Activated CD8-positive, alpha-beta memory T cell treated with anti-CD3 and anti-CD28 coated beads, Interleukin-2, amount 50 U/mL, for 1 hour (primary cell): ENCODE data around the gene SLC66A3.
"Not testable (repeated sequence)": the region's sequence is repeated elsewhere in the genome, so short reads cannot be mapped to it uniquely, and the experiment has no call there.

ENCODE experiments used
- DNase-seq: peaks from one replicate; pipeline ENCODE4 v3.0.0-alpha.2; 2020; ENCODE audit errors: extremely low read depth

The SLC66A3 gene

DNA sequence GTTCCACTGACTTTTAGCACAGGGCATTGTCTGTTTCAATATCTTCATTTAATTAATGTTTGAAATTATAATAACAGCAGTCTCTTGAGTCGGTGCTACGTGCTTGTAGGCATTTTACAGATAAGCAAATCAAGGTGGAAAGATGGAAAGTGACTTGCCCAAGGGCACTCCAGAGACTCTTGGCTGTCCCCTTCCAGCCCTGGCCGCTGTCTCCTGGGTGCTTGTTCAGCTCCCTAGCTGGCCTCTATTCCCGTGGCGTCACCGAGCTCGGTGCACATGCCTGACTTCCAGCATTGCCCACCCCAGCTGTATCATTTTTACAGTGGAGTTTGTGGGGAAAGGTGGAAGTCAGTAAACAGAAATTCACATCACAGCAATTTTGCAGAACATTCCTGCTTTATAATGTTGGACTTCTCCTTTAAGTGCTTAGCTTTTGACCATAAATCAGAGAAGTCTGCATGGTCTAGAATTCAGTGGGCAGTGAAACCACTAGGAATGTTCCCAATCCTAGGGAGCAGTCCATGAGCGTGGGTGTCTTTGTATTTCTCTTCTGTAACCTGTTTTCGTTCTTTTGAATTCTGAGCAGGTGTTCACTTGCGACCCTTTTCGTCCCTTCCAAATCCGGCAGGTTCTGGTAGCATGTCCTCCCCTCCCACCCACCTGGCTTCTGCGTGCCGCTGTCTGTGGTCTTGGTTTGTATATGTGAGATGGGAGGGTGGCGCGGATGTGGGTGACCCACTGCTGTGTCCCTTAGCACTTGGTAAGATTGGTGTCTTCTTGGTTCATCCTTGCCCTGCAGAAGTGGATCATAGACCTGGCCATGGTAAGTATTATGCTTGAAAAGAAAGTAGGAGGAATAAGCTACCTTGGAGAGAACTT is 8.4 kb downstream of the SLC66A3 start:
- no peak for DNase-seq

DNA sequence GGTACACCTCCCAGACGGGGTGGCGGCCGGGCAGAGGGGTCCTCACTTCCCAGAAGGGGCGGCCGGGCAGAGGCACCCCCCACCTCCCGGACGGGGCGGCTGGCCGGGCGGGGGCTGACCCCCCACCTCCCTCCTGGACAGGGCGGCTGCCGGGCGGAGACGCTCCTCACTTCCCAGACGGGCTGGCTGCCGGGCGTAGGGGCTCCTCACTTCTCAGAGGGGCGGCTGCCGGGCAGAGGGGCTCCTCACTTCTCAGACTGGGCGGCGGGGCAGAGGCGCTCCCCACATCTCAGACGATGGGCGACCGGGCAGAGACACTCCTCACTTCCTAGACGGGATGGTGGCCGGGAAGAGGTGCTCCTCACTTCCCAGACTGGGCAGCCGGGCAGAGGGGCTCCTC is 9.8 kb downstream of the SLC66A3 start:
- DNase-seq: not testable (repeated sequence)

DNA sequence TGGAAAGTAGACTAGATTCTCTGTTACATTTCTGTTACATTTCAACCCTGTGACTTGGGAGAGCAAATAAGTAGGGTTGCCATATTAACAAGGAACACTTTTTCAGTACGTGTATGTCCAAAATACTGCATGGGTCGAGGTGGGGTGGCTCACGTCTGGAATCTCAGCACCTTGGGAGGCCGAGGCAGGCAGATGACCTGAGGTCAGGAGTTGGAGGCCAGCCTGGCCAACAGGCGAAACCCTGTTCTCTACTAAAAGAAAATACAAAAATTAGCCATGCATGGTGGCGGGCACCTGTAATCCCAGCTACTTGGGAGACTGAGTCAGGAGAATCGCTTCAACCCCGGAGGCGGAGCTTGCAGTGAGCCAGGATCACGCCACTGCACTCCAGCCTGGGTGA is 11.2 kb downstream of the SLC66A3 start:
- no peak for DNase-seq

DNA sequence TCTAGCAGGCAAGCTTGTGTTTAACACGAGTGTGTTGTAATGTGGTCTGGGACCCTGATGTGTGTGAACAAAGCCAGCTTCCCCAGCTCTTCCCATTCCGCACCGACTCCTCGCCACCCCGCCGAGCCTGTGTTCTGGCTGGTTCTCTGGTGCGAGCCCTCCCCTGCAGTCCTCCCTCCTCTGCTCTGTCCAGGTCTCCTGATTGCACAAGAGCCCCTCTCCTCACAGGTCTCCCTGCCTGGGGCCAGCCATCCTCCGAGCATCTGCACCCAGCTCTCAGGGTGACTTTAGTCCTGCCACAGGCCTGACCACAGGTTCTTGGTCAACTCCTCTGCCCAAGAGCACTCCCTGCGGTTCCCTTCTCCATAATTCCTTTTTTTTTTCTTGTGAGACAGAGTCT is 13.2 kb downstream of the SLC66A3 start:
- DNase-seq: no peak

DNA sequence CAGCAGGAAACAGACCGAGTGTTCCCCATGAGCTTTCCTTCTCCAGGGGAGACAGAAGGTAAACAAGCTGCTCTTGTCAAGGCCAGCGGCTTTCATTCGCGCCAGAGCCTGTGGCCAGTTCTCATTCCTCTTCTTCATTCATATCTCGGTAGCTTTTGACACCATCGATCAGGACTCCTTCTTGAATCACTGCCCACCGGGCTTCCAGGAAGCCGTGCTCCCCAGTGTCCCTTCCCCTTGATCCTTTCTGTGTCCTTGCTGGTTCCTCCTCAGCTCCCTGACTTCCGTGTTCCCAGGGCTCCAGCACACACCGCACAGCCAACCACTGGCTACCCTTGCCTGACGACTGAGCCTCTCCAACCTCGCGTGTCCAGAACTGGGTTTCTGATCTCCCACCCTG is 14.1 kb downstream of the SLC66A3 start:
- no peak for DNase-seq

DNA sequence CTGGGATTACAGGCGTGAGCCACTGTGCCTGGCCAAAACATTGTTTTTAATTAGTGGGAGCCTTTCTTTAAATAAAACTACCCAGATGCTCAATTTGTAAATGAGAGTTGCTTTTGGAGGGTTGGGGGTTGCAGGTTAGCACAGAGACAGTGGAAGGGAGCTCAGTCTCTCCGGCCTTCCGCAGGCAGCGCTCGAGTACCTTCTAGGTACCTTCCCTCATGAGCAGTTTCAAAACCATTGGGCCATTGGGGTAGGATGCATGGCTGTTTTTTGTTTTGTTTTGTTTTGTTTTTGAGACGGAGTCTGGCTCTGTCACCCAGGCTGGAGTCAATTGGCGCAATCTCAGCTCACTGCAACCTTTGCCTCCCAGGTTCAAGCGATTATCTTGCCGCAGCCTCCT is 19.0 kb downstream of the SLC66A3 start:
- DNase-seq: no peak

DNA sequence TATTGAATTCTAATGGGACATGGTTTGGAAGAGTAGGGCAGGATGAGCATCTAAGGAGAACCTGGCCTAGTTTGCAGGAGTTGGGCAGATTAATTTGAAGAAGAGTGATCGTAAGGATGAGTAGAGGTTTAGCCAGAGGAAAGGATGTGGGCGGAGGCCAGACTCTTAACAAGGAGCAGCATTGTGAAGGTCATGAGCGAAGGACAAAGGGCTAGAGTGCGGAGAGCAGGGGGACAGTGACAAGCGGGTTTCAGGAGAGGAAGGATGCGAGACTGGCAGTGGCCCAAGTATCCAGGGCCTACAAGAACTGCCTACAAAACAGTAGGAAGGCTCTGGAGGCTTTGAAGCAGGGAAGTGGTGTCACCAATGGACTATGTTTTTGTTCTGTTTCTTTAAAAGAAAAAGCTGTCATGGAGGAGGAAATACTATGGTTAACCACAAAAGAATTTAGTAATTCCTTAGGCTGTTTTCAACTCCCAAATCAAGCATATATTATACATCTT is 20.1 kb downstream of the SLC66A3 start:
- no peak for DNase-seq

DNA sequence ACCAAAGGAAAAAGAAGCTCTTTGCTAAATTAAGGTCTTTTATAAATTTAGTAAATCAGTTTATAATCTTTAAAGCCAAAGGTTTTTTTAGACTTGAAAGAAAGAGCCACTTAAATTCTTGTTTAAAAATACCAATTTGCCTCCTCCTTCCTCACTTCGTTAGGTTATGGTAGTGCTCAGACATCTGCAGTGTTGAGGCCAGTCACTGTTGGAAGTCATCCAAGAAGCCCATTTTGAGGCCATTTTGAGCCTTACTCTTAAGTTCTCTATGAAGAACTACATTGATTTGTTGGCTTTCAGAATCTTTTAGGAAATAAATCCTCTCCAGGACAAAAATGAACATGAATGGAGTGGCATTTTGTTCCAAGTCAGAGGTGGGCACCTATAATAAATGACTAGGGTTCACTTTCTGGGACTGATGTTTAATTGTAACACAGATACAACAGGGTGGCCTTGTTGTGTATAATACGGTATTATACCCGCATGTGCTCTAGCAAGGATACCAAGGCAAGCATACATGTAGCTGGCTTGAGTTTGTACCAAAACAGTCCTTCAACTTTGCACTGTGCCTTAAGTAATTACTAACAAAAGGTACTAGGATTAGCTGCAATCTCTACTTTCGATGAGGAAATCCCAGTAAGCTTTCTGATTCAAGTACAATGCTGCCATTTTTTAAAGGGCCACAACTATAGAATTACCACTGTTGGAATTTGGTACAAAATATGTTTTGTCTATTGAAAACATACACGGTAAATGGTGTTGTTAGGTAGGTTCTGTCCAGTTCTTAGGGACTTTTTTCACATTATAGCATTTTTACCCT is 22.8 kb downstream of the SLC66A3 start:
- no peak for DNase-seq

DNA sequence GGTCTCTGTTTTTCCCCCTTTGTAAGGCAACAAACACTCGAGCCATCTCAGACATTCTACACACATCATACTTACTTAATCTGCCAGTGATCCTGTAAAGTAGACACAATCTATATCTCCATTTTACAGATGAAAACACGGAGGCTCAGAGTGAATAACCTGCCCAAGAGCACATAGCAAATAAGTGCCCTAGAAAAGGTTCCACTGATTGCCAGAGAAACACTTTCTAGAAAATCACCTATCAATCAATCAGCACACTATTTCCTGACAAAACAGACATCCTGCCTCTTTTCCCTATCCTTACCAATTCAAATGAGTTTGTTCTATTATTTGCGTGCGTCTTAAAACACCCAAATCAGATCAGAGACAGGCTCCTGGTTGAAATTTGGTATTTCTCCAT is 23.9 kb downstream of the SLC66A3 start:
- no peak for DNase-seq

DNA sequence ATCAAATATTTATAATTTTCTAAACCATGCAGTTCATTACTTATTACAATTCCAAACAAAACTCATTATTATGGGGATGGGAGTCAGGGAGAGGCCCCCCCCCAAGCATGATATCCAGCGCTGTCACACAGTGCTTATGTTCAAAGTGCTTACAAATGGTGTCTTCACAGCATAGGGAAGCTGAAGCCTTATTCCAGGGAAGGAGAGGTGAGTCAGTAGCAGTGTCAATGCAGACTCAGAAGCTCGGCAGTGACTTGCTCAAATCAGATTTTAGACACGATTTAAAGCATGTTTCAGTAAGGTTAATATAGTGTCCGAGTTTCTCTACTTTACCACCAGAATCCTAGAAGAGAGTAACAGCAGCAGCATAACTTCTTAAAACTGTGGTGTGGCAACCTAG is 24.6 kb downstream of the SLC66A3 start:
- DNase-seq: no peak

DNA sequence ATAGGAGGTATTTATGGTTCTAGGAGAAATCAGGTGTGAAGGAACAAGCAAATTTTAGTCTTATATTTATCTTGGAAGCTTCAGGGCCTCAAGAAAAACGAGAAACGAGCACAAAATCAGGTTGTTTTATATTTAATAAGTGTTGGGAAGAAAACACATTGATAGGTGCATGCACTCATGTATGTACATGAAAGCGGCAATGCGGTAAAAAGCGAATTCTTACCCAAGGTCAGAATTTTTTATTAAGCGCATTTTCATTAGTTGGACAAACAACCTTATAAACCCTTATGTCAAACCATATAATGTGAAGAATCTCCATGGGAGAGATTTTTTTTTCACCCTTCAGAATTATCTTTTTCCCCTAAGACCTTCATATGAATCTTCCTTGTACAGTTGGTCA is 25.4 kb downstream of the SLC66A3 start:
- DNase-seq: no peak

DNA sequence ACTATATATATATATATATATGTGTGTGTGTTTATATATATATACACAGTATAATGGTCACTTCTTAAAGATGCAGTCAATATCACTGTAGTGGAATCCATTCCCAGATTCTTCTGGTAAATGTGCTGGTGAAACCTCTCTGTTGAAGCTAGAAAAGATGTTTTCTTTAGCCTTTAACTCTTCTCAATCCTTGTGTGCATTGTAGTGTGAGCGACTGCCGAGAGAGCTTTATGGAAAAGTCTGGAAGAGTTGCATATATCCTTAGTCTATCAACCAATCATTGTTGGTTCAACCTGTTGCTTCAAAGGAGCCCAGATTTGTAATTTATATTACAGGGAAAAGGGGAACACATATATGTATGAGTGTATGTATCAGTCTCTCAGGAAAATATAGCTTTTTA is 27.7 kb downstream of the SLC66A3 start:
- no peak for DNase-seq

DNA sequence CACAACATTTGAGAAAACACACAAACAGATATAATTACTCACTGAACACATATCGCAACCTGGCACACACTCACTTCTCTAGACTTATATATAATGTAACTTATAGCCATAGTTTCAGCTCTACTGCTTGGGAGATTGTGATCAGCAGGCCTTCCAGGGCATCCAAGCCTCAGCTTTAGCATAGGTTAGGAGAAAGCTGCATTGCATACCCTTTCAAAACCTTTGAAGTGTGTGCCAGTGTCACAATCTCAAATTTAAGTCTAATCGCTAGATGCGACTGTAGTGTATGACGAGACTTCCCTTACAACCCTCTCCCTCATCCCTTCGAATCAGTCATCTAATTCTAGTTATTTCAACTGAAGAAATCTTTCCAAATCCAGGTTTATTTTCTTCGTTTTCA is 30.9 kb downstream of the SLC66A3 start:
- DNase-seq: no peak

DNA sequence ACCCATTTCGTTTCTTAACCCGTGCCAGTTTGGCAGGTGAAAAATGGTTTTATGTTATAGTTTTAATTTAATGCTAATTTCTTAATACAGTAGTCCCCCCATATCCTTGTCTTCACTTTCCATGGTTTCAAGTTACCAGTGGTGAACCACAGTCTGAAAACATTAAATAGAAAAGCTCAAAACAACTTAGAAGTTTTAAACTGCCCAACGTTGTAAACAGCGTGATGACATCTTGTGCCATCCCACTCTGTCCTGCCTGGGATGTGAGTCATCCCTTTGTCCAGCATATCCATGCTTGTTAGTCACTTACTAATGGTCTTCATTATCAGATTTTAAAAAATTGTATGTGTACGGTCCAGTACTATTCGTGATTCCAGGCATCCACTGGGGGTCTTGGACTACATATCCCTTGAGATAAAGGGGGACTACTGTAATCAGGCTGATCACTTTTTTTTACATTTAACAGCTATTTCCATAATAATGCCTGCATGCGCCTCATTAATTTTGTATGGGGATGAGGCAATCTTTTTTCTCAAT is 31.9 kb downstream of the SLC66A3 start:
- no peak for DNase-seq

DNA sequence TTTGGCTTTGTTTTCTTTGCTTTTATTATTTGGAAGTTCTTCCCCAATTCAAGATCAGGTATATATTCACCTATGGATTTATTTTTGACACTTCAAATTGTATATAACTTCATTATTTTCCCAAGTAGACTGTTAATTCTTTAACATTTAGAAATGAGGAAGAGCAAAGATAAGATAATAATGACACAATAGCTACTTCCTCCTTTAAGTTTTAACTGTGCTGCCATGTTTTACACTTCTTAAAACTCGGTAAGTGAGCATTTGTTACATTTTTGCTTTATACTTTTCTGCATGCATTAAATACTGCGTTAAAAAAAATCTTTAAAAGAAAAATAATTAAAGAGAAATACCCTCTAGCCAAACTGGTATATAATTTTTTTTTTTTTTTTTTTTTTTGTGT is 32.5 kb downstream of the SLC66A3 start:
- DNase-seq: no peak

DNA sequence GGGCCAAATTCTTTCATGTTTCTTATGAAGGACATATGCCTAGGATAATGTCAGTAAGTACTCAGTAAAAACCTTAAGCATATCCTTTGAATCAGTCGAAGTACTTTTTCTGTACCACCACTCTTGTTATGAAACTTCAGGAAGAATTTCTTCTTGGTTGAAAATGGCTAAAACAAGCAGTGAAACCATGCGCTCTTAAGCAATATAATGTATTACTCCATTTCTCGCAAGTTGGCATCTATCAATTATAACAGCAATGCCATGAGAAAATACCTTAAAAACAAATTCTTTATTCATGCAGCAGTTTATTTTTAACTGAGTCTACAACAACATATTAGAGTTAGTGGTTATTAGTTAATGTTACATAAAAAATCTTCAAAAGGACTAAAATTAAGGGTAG is 41.0 kb downstream of the SLC66A3 start:
- no peak for DNase-seq

DNA sequence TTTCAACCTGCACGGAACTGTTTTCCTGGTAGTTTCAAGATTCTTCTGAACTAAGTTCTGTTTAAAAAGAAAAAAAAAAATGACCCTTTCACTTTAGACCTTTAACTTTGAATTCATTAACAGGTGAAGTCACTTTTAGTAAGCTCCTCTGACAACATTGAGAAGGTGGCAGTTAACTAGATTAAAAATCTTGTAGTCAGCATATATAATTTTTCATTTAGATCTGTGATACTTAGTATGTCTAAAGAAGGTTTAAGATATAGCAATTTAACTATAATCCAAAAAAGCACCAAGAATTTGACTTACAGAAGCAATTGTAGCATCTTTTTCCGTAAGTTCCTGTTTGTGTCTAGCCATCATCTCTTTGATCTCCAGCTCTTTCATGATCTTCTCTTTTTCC is 45.4 kb downstream of the SLC66A3 start:
- DNase-seq: no peak

DNA sequence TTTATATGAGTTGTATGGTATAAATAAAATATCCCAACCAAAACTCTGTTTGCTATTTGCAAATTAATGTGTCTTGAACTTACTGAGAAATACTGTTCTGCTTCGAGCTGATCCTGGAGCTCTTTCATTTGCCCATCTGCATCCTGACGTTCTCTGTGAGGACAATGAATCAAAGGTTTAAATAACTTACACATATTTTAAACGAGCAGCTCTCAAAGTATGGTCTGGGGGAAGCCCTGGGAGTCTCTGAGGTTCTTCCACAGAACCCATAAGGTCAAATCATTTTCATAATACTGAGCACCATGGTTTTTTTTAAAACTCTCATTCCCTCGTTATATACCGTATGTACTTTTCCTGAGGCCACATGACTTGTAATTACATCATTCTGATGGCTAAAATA is 46.7 kb downstream of the SLC66A3 start:
- no peak for DNase-seq

DNA sequence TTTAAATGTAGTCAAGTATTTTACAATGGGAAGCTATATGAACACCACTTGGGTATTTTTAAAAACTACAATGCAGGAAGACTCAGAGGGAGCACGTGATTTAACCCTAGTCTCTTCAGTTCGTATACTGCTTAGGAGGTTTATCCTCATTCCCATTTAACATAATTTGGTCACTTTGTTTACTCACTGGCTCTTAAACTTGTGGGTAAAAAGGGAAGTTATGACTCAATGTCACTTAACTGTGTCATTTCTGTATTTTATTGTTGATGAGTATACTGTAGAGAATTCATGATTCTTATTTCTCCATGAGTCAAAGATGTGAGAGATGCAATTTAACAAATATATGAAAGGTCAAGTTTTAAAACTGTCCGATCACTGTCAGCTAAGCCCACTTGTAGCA is 48.2 kb downstream of the SLC66A3 start:
- DNase-seq: no peak

DNA sequence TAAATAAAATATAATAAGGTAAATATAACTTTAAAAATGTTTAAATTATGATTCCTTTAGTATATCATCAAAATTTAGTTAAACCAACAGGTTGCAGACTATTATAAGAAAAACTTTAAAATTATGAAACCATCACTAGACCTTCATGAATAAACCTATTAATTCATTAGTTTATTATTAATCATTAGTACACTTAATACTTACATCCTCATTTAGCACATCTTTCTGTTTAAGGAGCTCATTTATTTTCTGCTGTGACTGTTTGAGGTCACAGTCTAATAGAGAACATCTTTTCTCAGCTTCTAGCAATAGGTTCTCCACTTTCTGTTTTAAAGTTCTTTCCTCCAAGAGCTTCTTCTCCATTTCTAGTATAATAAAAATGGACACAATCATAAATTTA is 52.8 kb downstream of the SLC66A3 start:
- DNase-seq: no peak

DNA sequence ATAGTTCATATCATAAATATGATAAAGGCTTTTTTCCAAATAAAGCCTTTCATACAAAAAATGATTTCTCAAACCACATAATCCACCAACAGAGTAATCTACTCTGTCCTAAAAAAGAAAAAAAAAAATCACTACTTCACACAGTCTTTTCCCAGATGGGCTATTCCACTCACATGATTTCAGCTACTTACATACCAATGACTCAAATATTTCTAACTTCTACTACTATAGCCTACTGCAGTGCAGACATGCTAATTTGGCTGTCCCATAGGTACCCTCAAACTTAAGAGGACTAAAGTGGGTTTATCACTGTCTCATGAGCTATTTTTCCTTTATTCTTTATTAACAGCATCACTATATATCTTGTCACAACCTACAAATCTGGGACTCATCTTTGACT is 57.4 kb downstream of the SLC66A3 start:
- DNase-seq: no peak

DNA sequence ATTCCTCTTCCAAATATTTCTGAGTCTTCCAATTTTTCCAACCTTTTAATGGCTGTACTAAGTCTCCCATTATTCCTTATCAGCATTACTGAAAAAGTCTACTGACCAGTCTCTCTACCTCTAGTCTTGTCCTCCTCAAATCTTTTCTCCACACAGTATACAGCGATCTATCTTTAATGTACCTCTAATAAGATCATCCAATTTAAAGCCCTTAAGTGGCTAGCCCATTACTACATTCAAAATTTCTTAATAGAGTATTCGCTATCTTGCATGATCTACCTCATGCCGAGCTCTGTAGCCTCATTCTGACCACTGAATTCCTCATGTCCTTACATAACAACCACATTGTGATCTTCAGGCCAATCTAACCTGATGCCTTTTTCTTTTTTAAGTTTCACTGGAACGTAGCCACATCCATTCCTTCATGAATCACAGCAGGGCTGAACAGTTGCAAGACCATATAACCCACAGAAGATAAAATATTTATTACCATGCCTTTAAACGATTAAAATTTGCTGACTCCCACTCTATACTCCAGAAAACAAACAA is 57.9 kb downstream of the SLC66A3 start:
- DNase-seq: no peak
